SU-DHL-6 (cell line): Measurements from ENCODE around the gene LGALS9B.
"Not testable (repeated sequence)": the region's sequence is repeated elsewhere in the genome, so short reads cannot be mapped to it uniquely, and the experiment has no call there.

Source experiments
- CTCF ChIP-seq: fragments of 200-600 bp; sonication (generic); IDR thresholded peaks from one replicate; pipeline ENCODE4 v1.5.1; 2017; ENCODE audit warnings: antibody characterized with exemption, mild to moderate bottlenecking, low read length, moderate library complexity; ENCODE audit not compliant: insufficient read depth, poor library complexity, severe bottlenecking
- EZH2phosphoT487 ChIP-seq: fragments of 200-600 bp; sonication (generic), shearing (Covaris generic); conservative IDR thresholded peaks from 2 replicates; pipeline ENCODE4 v1.6.1; 2018; ENCODE audit warnings: mild to moderate bottlenecking, antibody characterized with exemption, low read length, moderate library complexity, mixed read lengths

GRCh38 chr17:20500346-20500745 lies 33.0 kb upstream of the LGALS9B start:
- not testable (repeated sequence) for TF ChIP-seq CTCF, EZH2phosphoT487
